Motor neuron (in vitro differentiated cells): ENCODE results near the gene OPRM1. TPM values are rescaled to one million over a fixed set of nuclear protein-coding genes. Genes with fewer than 3 reads are reported as not detected.

Experiments
- ATAC-seq, 8 experiments: fragments of 200-7000 bp; cut with Tn5 transposase; replicated peaks in 6 of 8; 2 replicates each; pipeline ENCODE4 v1.8.0; 2021; ENCODE audit warnings: mild to moderate bottlenecking in 8 of 8, moderate library complexity in 8 of 8
- H3K27ac ChIP-seq, 2 donors: fragments of 250-450 bp; sonication (Bioruptor Pico); 2 replicates each; pipeline ENCODE4 v1.9.0; 2021; ENCODE audit warnings: antibody characterized with exemption in 2 of 2, mild to moderate bottlenecking in 2 of 2, moderate library complexity in 1 of 2
- H3K4me1 ChIP-seq, 2 donors: fragments of 250-450 bp; sonication (Bioruptor Pico); replicated peaks in 1 of 2; 2 replicates each; pipeline ENCODE4 v1.6.1; 2021; ENCODE audit warnings: antibody characterized with exemption in 2 of 2, mild to moderate bottlenecking in 2 of 2, moderate library complexity in 1 of 2
- H3K4me3 ChIP-seq, 5 donors: fragments of 250-450 bp; sonication (Bioruptor Pico); 2 replicates each; pipeline ENCODE4 v1.9.0; 2021; ENCODE audit warnings: antibody characterized with exemption in 5 of 5, mild to moderate bottlenecking in 5 of 5, moderate library complexity in 4 of 5
- WGBS, 10 experiments: fragments of 450-650 bp; shearing (Covaris generic); methylation state at CpG; one replicate each; pipeline ENCODE4 v1.0.0; 2022; 5-methylcytosine and 5-hydroxymethylcytosine counted together
- in situ Hi-C, 9 experiments: fragments of 400-800 bp; cut with MboI; loops; one replicate each; pipeline ENCODE4 v1.15.0; 2021; ENCODE audit warnings: low sequenced_read_pairs in 9 of 9, low pct_unique_long_range_greater_than_20kb in 2 of 9; ENCODE audit not compliant: unreplicated experiment in 9 of 9
- total RNA-seq, 8 experiments: library from RNA; unstranded; fragments of 300-600 nt; gene quantifications; 2 replicates each; pipeline versions ENCODE4 v1.2.3 to v1.2.4, GENCODE V29; 2022

OPRM1 gene
- total RNA-seq, 8 experiments from 2014 or later = 0.13 to 2.6 (median 1.7) TPM; not detected in 2

DNA sequence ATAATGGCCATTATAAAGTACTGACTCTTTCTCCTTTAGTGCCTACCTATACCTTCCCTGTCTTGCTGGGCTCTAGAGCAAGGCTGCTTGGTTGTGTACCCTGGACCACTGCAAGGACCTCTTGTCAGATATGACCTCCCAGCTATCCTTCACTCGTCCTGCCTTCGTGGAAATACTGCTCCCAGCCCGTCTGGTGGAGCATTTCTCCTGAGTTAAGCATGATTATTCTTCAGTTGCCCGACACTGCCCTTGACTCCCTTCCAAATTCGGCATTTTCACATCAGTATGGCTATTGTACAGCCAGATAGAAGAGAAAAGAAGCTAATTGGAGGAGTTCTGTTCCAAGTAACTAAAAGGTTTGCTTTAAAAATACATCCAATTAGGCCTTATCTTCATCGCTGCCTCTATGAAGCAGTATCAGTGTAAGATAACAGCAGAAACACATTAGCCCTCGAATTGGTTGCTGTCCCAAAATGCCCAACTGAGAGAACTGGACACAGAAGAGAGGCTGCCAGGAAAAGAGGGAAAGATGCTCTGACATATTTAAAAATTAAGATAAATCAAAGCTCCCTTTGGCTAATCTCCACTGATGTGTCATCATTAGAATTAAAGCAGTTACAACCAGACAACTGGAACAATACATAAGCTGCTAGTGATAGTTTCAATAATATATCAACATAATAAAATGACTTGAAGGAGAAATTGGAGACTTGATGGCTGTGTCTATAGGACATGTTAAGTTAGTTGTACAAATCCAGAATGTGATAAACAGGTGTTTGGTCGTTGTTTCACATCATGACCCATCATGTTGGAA lies 54.4 kb downstream of the OPRM1 start:
- 0 to 84% (median 60%) methylated on average over 1 to 7 of the region's 8 CpGs; no CpG with 5 or more reads in 1 of the 10 experiments for WGBS, 10 experiments
- no peak for ATAC-seq
- in situ Hi-C loops = no loop called here
- Histone ChIP-seq H3K4me3 (no peak overlapping the region), H3K4me1 (peaks cover 0 to 29% of the 10 kb centered on the region in 2 donors), H3K27ac (no peak overlapping the region)

DNA sequence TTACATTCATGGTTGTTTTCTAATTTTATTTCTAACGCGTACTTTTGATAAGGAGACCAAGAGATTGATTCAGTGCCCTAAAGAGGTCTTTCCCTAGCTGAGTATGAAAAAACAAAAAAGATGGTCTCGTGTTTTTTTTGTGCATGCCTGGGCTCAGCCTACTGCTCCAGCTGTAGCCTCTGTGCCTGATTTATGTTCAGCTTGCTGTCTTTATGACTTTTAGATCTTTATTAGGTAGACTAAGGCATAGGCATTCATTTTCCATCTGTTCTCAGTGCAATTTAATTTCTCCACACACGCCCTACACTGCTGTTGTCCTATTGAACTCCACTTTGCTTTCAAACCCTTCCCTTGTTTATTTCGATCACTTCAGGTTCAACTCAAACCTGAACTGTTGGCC lies 56.5 kb downstream of the OPRM1 start:
- in situ Hi-C loops = no loop called here
- WGBS, 10 experiments = 3 to 100% (median 66%) methylated on average over 2 to 5 of the region's 5 CpGs

DNA sequence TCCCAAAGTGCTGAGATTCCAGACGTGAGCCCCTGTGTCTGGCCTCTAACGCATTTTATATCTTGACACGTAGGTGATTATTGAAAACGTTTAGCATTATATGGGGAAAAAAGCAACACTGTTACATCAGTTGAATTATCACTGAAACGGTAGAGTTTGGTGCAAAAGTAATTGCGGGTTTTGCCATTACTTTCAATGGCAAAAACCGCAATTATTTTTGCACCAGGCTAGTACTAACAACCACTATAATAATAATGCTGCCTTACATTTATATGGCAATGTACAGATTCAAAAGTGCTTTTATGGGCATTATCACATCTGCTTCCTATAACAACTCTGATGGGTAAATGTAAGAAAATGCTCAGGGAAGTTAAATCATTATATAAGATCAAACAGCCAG lies 57.3 kb downstream of the OPRM1 start:
- no peak overlapping the region for H3K4me3 ChIP-seq
- H3K4me1 ChIP-seq = peaks cover 0 to 27% of the 10 kb centered on the region in 2 donors
- WGBS, 10 experiments = 0 to 90% (median 63%) methylated on average over 2 to 7 of the region's 7 CpGs; no CpG with 5 or more reads in 3 of the 10 experiments
- no peak overlapping the region for H3K27ac ChIP-seq
- in situ Hi-C loops = no loop called here
- ATAC-seq = no peak

More for the DNA sequence above, 56.5 kb downstream of the OPRM1 start:
- Histone ChIP-seq H3K4me1 (peaks cover 0 to 27% of the 10 kb centered on the region in 2 donors), H3K4me3 (no peak overlapping the region), H3K27ac (no peak overlapping the region)
- ATAC-seq = peak in 4 of 8 experiments; percentile 39 to 96 (median 94)

DNA sequence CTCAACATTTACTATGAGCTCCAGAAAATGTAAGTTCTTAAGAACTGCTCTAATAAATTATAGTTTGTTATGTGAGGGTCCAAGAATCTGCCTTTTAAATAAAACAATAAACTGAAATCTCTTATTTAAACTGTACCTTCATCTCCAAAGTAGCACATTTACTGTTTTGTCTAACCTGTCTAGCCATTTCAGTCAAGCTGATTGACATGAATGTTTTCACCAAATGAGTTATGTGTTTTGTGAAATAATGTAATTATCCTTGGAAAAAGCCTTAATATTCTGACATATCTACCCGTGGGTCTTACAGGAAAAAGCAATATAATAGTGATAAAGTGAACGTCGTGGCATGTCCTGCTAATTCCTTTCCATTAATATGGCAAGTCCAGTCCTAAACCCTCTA lies 57.8 kb downstream of the OPRM1 start:
- H3K27ac ChIP-seq = no peak overlapping the region
- no peak for ATAC-seq
- in situ Hi-C loops = no loop called here
- H3K4me1 ChIP-seq = peaks cover 0 to 27% of the 10 kb centered on the region in 2 donors
- WGBS, 10 experiments = 0 to 97% (median 67%) methylated on average over 1 to 3 of the region's 3 CpGs; no CpG with 5 or more reads in 1 of the 10 experiments
- no peak overlapping the region for H3K4me3 ChIP-seq

DNA sequence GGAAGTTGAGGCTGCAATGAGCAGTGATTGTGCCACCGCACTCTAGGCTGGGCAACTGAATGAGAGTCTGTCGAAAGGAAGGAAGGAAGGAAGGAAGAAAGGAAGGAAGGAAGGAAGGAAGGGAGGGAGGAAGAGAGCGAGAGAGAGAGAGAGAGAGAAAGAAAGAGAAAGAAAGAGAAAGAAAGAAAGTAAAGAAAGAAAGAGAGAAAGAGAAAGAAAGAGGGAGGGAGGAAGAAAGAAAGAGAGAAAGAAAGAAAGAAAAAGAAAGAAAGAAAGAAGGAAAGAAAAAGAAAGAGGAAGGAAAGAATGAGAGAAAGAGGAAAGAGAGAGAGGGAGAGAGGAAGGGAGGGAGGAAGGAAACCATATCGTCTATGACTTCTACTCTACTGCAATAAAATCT lies 60.2 kb downstream of the OPRM1 start:
- H3K27ac ChIP-seq = no peak overlapping the region
- H3K4me1 ChIP-seq = peaks cover 0 to 24% of the 10 kb centered on the region in 2 donors
- in situ Hi-C loops = no loop called here
- H3K4me3 ChIP-seq = no peak overlapping the region
- WGBS, 10 experiments = 0 to 95% (median 66%) methylated on average over 1 to 4 of the region's 4 CpGs; no CpG with 5 or more reads in 4 of the 10 experiments
- no peak for ATAC-seq

DNA sequence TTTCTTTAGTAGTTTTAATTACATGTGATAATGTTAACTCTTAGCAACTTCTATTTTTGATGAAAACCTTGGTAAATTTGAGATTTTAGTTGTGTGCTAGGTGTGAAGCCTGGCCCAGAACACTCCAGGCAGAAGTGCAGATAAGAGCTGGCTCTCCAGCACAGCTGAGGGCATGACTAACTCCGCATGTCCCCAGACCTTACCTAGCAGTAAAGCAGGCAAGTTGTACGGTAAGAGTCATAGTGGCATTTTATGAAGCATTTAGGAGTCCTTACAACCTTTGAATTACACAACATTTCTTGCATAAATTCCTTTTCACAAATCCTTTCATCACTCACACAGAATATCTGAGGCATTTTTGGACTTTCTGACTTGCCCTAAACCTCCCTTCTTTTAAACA lies 67.2 kb downstream of the OPRM1 start:
- H3K27ac ChIP-seq = no peak overlapping the region
- 40 to 100% (median 100%) methylated on average over 1 to 2 of the region's 2 CpGs; no CpG with 5 or more reads in 3 of the 10 experiments for WGBS, 10 experiments
- in situ Hi-C loops = no loop called here
- ATAC-seq = peak in 1 of 8 experiments; percentile 20
- no peak overlapping the region for H3K4me3 ChIP-seq
- no peaks in the 10 kb centered on the region for H3K4me1 ChIP-seq

DNA sequence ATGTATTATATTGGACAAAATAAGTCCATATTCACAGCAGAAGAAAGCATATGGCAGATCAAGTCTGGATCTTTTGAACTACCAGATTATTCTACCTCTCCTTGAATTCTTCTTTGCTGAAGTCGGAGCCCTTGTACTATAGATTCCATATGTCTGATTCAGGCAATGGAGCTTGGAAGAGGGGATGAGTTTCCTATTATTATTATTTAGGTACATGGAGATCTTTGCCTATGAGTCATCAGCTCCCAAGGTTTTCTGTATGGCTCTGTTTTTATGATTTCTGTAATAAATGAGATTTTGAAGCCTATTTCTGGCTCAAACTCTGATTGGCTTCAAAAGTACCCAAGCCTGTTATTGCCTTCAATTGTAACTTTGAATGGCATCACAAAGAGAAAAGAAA lies 72.0 kb downstream of the OPRM1 start:
- in situ Hi-C loops = no loop called here
- no peak for ATAC-seq
- Histone ChIP-seq H3K27ac (no peak overlapping the region), H3K4me3 (no peak overlapping the region), H3K4me1 (no peaks in the 10 kb centered on the region)
- WGBS, 10 experiments = 0 to 100% (median 63%) methylated on average over 1 of the region's 1 CpG; no CpG with 5 or more reads in 1 of the 10 experiments

DNA sequence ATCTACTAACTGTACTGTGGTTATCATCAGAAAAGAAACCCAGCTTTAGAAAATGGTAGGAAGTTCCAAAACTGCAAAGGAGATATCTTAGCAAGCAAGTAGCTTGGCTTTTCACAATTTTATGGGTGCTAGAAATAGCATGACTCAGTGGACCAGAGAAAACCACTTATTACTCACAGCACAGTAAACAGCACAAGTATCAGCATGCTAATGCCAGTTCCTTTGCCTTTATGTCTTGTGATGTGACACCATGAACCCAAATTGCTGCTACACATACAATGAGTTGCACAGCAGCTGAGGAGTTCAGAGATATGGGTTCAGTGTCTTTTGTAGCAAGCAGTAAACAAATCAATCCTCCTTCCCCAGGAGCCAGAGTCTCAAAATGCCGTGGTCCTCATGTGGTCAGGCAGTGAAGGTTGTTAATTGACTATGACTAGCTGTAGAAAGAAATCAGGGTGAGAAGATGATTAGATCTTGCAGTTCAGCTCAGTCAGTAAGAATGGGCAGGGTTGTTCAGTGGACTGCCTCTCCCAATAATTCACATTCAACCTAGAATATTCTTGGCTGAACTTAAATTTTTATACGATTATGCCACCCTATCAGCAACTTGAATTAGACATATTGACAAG lies 73.3 kb downstream of the OPRM1 start:
- H3K4me3 ChIP-seq = no peak overlapping the region
- 0 to 100% (median 81%) methylated on average over 1 to 2 of the region's 2 CpGs; no CpG with 5 or more reads in 1 of the 10 experiments for WGBS, 10 experiments
- H3K4me1 ChIP-seq = no peaks in the 10 kb centered on the region
- peak in 1 of 8 experiments; percentile 38 for ATAC-seq
- no peak overlapping the region for H3K27ac ChIP-seq
- in situ Hi-C loops = no loop called here

DNA sequence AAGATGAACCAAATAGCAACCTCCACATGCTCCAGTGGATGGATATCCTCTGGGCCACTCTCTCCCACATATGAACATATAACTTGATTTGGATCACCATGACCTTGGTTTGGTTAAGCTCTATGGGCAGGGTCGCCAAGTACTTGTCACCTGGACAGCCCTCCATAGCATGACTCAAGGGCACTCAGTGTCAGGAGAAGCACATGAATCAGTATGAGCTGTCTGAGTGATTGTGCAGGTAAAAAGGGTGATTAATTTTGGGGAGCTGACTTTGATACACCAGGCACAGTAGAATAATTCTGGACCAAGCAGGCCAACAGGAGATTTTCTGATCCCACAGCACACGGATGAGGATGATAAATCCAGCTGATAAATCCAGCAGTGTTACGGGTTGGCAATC lies 74.4 kb downstream of the OPRM1 start:
- 25 to 93% (median 82%) methylated on average over 1 to 2 of the region's 3 CpGs; no CpG with 5 or more reads in 6 of the 10 experiments for WGBS, 10 experiments
- no peak overlapping the region for H3K4me3 ChIP-seq
- H3K27ac ChIP-seq = no peak overlapping the region
- no peak for ATAC-seq
- peaks cover 0 to 8% of the 10 kb centered on the region in 2 donors for H3K4me1 ChIP-seq
- in situ Hi-C loops = no loop called here

DNA sequence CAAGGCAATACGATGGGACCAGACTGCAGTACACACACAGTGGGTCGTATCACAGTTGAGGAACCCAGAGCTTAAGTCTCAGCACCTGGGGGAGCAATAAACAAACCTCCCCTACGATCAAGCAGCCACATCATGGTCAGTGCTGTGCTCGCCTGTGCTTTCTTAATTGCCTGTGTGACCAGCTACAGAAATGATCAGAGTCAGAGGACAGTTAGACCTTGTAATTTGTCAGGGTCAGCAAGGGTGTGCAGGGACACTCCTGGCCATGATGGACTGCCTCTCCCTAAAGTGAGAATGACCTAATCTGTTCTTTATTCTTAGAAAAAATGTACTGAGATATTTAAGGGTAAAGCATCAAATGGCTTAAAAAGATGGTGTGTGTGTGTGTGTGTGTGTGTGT lies 78.4 kb downstream of the OPRM1 start:
- in situ Hi-C loops = no loop called here
- Histone ChIP-seq H3K27ac (no peak overlapping the region), H3K4me1 (peaks cover 0 to 10% of the 10 kb centered on the region in 2 donors), H3K4me3 (no peak overlapping the region)
- peak in 5 of 8 experiments; percentile 76 to 99 (median 91) for ATAC-seq
- 5 to 63% (median 57%) methylated on average over 1 to 4 of the region's 4 CpGs; no CpG with 5 or more reads in 5 of the 10 experiments for whole genome bisulfite sequencing, 10 experiments

DNA sequence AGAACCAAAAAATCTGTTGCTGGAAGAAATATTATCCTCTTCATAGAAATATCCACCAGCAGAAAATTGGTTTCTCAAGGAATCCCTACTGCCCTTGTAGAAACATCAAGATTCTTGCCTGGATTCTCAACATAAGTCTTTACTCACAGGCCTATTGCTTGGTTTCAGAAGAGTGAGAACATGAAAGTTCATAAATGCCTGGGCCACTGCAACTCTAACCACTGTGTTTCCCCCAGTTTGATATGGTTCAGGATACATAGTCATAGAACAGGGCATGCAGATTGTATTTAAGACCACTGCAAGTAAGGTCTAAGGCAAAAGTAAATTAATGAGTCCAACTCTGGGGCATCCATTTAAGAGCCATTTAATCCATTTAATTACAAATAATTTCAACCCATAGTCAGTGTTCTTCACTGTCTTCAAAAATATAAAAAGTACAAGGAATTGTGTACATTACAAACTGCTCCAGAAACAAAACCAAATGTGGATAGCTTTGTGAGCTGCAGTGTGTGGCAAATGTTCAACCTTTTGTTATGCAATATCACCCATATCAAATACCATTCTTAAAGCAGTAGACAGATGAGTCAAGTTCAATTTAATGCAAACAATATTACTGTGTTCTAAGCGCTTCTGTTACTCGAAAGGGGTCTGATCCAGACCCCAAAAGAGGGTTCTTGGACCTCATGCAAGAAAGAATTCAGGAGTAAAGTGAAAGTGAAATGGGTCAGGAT lies 83.3 kb downstream of the OPRM1 start:
- in situ Hi-C loops = no loop called here
- peaks cover 0 to 11% of the 10 kb centered on the region in 2 donors for H3K4me1 ChIP-seq
- ATAC-seq = no peak
- 0 to 100% (median 83%) methylated on average over 2 of the region's 2 CpGs; no CpG with 5 or more reads in 3 of the 10 experiments for WGBS, 10 experiments
- no peak overlapping the region for H3K27ac ChIP-seq
- no peak overlapping the region for H3K4me3 ChIP-seq

DNA sequence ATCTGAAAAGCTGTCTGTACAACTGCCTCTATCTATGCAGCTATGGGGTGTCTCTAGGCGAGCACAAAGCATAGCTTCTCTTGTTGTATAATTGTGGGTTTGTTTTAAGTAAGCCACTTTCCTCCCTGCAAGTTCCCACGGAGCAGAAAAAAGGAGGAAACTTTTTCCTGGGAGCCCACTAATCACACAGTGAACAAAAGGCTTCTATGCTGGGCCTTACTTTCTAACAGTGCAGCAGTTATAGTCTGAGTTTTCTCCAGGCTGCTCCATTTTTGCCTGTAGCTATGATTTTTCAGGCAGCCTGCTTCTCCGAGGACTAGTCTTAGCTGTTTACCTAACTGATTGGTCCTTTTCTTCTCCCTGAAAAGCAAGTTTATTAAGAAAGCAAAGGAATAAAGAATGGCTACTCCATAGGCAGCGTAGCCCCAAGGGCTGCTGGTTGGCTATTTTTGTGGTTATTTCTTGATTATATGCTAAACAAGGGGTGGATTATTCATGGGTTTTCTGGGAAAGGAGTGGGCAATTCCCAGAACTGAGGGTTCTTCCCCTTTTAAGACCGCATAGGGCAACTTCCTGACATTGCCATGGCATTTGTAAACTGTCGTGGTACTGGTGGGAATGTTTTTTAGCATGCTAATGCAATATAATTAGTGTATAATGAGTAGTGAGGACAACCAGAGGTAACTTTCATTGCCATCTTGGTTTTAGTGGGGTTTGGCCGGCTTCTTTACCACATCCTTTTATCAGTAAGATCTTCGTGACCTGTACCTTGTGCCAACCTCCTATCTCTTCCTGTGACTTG lies 84.3 kb downstream of the OPRM1 start:
- in situ Hi-C loops = no loop called here
- peak in 6 of 8 experiments; percentile 25 to 77 (median 61) for ATAC-seq
- H3K4me3 ChIP-seq = no peak overlapping the region
- 4 to 91% (median 57%) methylated on average over 2 to 6 of the region's 8 CpGs for WGBS, 10 experiments
- no peak overlapping the region for H3K27ac ChIP-seq
- H3K4me1 ChIP-seq = peaks cover 5 to 13% of the 10 kb centered on the region in 2 donors
